ENCODE data around the gene HSDL2. TPM values are rescaled to one million over a fixed set of nuclear protein-coding genes. Genes with fewer than 3 reads are reported as not detected.

The HSDL2 gene
- total and polyA plus RNA-seq, 8 donors: 9.4 to 20.4 (median 14.1) TPM

DNA sequence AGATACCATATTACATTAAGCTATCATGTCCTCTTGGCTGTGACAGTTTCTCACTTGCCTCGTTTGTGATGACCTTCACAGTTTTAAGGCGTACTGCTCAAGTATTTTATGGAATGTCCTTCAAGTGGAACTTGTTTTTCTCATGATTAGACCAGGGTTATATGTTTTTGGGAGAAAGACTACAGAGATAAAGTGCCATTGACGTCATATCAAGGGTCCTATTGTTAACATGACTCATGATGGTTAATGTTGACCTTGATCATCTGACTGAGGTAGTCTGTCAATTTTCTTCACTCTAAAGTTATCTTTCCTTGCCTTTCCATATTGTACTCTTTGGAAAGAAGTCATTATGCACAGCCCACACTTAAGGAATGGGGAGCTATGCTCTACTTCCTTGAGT lies 28.7 kb upstream of the HSDL2 start:
- WGBS, 2 donors: 35 to 39% methylated on average over 3 of the region's 3 CpGs
- Histone ChIP-seq H3K27me3 (no peaks in the 10 kb centered on the region), H3K36me3 (no peaks in the 10 kb centered on the region), H3K27ac (no peak overlapping the region), H3K9me3 (no peaks in the 10 kb centered on the region), H3K4me1 (peaks cover 0 to 4% (median 0%) of the 10 kb centered on the region in 3 donors), H3K4me3 (no peak overlapping the region)
- TF ChIP-seq, protein P1, sequence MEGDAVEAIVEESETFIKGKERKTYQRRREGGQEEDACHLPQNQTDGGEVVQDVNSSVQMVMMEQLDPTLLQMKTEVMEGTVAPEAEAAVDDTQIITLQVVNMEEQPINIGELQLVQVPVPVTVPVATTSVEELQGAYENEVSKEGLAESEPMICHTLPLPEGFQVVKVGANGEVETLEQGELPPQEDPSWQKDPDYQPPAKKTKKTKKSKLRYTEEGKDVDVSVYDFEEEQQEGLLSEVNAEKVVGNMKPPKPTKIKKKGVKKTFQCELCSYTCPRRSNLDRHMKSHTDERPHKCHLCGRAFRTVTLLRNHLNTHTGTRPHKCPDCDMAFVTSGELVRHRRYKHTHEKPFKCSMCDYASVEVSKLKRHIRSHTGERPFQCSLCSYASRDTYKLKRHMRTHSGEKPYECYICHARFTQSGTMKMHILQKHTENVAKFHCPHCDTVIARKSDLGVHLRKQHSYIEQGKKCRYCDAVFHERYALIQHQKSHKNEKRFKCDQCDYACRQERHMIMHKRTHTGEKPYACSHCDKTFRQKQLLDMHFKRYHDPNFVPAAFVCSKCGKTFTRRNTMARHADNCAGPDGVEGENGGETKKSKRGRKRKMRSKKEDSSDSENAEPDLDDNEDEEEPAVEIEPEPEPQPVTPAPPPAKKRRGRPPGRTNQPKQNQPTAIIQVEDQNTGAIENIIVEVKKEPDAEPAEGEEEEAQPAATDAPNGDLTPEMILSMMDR (IDR thresholded peaks at IDR 0.05): no peak
- ATAC-seq: no peak
- FAIRE-seq: no peak
- DNase-seq: no peak
- intact Hi-C loops (cut with DNase I): no loop called here

DNA sequence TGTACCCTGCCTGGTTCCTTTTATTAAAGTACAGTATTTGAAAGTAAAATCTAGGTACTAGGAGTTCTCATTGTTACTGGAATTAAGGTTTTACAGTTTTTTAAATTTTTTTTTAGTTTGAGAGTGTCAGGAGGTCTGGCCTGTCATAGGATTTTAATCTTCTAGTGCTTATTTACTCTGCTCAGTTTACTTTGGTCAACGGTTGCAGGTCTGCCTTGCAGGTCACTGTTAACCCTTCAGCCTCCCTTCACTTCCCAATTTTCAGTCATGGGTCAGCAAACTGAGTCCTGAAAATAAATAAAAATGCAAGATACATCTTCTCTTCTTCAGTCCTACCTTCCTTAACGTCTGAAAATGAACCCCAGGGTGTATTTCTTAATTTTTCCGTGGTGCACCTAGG lies 27.7 kb upstream of the HSDL2 start:
- WGBS, 2 donors: 42 to 46% methylated on average over 3 of the region's 3 CpGs
- Histone ChIP-seq H3K4me1 (peaks cover 0 to 4% (median 0%) of the 10 kb centered on the region in 3 donors), H3K9me3 (no peaks in the 10 kb centered on the region), H3K27me3 (no peaks in the 10 kb centered on the region), H3K4me3 (no peak overlapping the region), H3K36me3 (no peaks in the 10 kb centered on the region), H3K27ac (no peak overlapping the region)
- intact Hi-C loops (cut with DNase I): no loop called here
- no peak for FAIRE-seq
- ATAC-seq: no peak
- no peak for DNase-seq
- TF ChIP-seq, protein P1 (IDR thresholded peaks at IDR 0.05): no peak

GRCh38 chr9:112354081-112354743 lies 25.7 kb upstream of the HSDL2 start:
- intact Hi-C loops (cut with DNase I): no loop called here
- 59 to 65% methylated on average over 1 of the region's 1 CpG for WGBS, 2 donors
- no peak for DNase-seq

DNA sequence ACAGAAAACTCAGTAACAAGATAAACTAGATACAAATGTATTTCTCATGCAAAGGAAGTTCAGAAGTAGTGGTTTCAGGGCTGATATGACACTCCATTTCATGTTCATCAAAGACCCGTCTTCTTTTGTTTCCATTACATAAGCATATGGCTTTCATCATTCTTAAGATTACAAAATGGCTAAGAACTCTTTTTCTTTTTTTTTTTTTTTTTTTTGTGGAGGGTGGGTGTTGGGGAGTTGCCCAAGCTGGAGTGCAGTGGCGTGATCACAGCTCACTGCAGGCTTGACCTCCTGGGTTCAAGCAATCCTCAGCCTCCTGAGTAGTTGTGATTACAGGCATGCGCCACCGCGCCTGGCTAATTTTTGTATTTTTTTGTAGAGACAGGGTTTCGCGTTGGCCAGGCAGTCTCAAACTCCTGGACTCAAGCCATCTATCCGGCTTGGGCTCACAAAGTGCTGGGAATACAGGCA lies 24.4 kb upstream of the HSDL2 start:
- ATAC-seq (no peak), FAIRE-seq (no peak), DNase-seq (no peak)
- H3K4me1 ChIP-seq: no peaks in the 10 kb centered on the region
- intact Hi-C loops (cut with DNase I): no loop called here
- WGBS, 2 donors: 78 to 89% methylated on average over 8 of the region's 8 CpGs
- H3K4me3 ChIP-seq: no peak overlapping the region
- H3K9me3 ChIP-seq: no peaks in the 10 kb centered on the region
- no peaks in the 10 kb centered on the region for H3K27me3 ChIP-seq
- TF ChIP-seq, protein P1 (IDR thresholded peaks at IDR 0.05): no peak
- H3K27ac ChIP-seq: no peak overlapping the region
- no peaks in the 10 kb centered on the region for H3K36me3 ChIP-seq

More at GRCh38 chr9:112354081-112354743, 25.7 kb upstream of the HSDL2 start:
- ATAC-seq (no peak), FAIRE-seq (no peak)
- no peaks in the 10 kb centered on the region for H3K36me3 ChIP-seq
- no peak overlapping the region for H3K27ac ChIP-seq
- no peaks in the 10 kb centered on the region for H3K9me3 ChIP-seq
- no peaks in the 10 kb centered on the region for H3K27me3 ChIP-seq
- TF ChIP-seq, protein P1 (IDR thresholded peaks at IDR 0.05): no peak
- H3K4me3 ChIP-seq: no peak overlapping the region
- H3K4me1 ChIP-seq: no peaks in the 10 kb centered on the region

Measured in pancreas (tissue), 10 donors.